ENCODE results near the gene SLC38A7. TPM values are rescaled to one million over a fixed set of nuclear protein-coding genes. Genes with fewer than 3 reads are reported as not detected.

SLC38A7 gene
- total and polyA plus RNA-seq, 2 of the 13 experiments (the other 11 are each of a cell fraction or from before 2014, with no cell fraction given): 13.2 to 14.1 TPM

DNA sequence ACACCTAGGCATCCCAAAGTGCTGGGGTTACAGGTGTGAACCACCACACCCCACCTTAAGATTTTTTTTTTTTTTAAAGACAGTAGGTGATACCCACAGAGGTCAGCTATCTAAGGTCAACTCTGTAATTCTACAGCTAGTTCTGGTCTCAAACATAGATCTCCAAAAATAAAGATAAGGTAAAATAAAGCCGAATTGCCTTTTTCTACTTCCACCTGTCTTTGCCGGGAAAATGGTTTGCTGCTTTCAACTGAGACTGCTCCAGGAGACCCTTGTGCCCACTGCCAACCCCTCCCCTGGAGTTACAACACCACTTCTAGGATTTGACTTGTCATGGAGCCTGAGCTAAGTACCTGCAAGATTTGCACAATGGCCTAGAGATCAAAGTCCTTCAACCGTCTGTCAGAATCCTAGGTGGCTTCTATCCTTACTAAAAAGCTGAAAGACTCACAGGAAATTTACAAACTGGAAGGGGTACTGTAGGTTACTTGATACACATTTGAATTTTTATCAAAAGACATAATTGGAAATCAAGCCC lies 50.2 kb downstream of the SLC38A7 start (continued):
- TF ChIP-seq KMT2A (CRISPR knock-in tag; IDR thresholded peaks at IDR 0.05) (no peak), SUZ12 (IDR thresholded peaks at IDR 0.05; ENCODE audit: low read depth, low read length) (no peak), NR2F6 (IDR thresholded peaks at IDR 0.05) (peak; percentile 58; the same call in 1 of the 2 replicates), NR2F6 (CRISPR knock-in tag; IDR thresholded peaks at IDR 0.05) (peak; percentile 60), SNAPC5 (CRISPR knock-in tag; IDR thresholded peaks at IDR 0.05; ENCODE audit: borderline replicate concordance) (no peak), ZNF740 (CRISPR knock-in tag; IDR thresholded peaks at IDR 0.05) (0 out of 2 replicates have a peak, but pooled peaks have one; percentile 27), TGIF2 (CRISPR knock-in tag; IDR thresholded peaks at IDR 0.05) (peak; percentile 87; the same call in 1 of the 2 replicates), ZNF549 (CRISPR knock-in tag; IDR thresholded peaks at IDR 0.05) (0 out of 2 replicates have a peak, but pooled peaks have one; percentile 62), KLF15 (CRISPR knock-in tag; IDR thresholded peaks at IDR 0.05; ENCODE audit: borderline replicate concordance) (no peak), ZNF333 (CRISPR knock-in tag; IDR thresholded peaks at IDR 0.05; ENCODE audit: borderline replicate concordance) (no peak), ZNF792 (CRISPR knock-in tag; IDR thresholded peaks at IDR 0.05) (peak; percentile 82), BATF2 (CRISPR knock-in tag; IDR thresholded peaks at IDR 0.05) (no peak), CBX5 (CRISPR knock-in tag; IDR thresholded peaks at IDR 0.05; ENCODE audit: borderline replicate concordance) (peak; percentile 80; the same call in 1 of the 2 replicates), CEBPG (CRISPR knock-in tag; IDR thresholded peaks at IDR 0.05) (peak; percentile 97), FOXC1 (CRISPR knock-in tag; IDR thresholded peaks at IDR 0.05; ENCODE audit: borderline replicate concordance) (no peak), NFKBIZ (CRISPR knock-in tag; IDR thresholded peaks at IDR 0.05) (0 out of 2 replicates have a peak, but pooled peaks have one; percentile 49), ZNF780A (CRISPR knock-in tag; IDR thresholded peaks at IDR 0.05) (no peak), ZFY (CRISPR knock-in tag; IDR thresholded peaks at IDR 0.05) (no peak), HIC2 (CRISPR knock-in tag; IDR thresholded peaks at IDR 0.05; ENCODE audit: low read depth) (no peak), ZNF672 (CRISPR knock-in tag; IDR thresholded peaks at IDR 0.05) (no peak), SOX6 (IDR thresholded peaks at IDR 0.05) (no peak), SOX6 (CRISPR knock-in tag; IDR thresholded peaks at IDR 0.05) (peak; percentile 74), FOXJ3 (CRISPR knock-in tag; IDR thresholded peaks at IDR 0.05; ENCODE audit: borderline replicate concordance) (peak; percentile 79; the same call in 1 of the 2 replicates), TEAD2 (CRISPR knock-in tag; IDR thresholded peaks at IDR 0.05) (no peak)
- TF ChIP-seq, protein P1, sequence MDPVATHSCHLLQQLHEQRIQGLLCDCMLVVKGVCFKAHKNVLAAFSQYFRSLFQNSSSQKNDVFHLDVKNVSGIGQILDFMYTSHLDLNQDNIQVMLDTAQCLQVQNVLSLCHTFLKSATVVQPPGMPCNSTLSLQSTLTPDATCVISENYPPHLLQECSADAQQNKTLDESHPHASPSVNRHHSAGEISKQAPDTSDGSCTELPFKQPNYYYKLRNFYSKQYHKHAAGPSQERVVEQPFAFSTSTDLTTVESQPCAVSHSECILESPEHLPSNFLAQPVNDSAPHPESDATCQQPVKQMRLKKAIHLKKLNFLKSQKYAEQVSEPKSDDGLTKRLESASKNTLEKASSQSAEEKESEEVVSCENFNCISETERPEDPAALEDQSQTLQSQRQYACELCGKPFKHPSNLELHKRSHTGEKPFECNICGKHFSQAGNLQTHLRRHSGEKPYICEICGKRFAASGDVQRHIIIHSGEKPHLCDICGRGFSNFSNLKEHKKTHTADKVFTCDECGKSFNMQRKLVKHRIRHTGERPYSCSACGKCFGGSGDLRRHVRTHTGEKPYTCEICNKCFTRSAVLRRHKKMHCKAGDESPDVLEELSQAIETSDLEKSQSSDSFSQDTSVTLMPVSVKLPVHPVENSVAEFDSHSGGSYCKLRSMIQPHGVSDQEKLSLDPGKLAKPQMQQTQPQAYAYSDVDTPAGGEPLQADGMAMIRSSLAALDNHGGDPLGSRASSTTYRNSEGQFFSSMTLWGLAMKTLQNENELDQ (CRISPR knock-in tag; IDR thresholded peaks at IDR 0.05; ENCODE audit: borderline replicate concordance): no peak
- TF ChIP-seq, protein P2, sequence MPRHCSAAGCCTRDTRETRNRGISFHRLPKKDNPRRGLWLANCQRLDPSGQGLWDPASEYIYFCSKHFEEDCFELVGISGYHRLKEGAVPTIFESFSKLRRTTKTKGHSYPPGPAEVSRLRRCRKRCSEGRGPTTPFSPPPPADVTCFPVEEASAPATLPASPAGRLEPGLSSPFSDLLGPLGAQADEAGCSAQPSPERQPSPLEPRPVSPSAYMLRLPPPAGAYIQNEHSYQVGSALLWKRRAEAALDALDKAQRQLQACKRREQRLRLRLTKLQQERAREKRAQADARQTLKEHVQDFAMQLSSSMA (CRISPR knock-in tag; IDR thresholded peaks at IDR 0.05): no peak
- TF ChIP-seq, protein P3, sequence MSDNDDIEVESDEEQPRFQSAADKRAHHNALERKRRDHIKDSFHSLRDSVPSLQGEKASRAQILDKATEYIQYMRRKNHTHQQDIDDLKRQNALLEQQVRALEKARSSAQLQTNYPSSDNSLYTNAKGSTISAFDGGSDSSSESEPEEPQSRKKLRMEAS (IDR thresholded peaks at IDR 0.05): 0 out of 2 replicates have a peak, but pooled peaks have one; percentile 27

Data from HepG2 (cell line).